GM19023 (cell line): Measurements from ENCODE around the gene NAT8L.
A peak's percentile ranks its signal among the peaks of the same experiment; 100 is the strongest.
"Not testable (repeated sequence)": the region's sequence is repeated elsewhere in the genome, so short reads cannot be mapped to it uniquely, and the experiment has no call there.

Experiments
- ATAC-seq: cut with Tn5 transposase; IDR thresholded peaks from one replicate; pipeline ENCODE4 v1.9.1; 2021; ENCODE audit warnings: mild to moderate bottlenecking, moderate library complexity; ENCODE audit not compliant: unreplicated experiment

The NAT8L gene

GRCh38 chr4:2059046-2059725, at the start of gene NAT8L:
TSS of gene NAT8L (plus strand) at chr4:2059327. CDS start at chr4:2059512, 185 bp downstream.
- ATAC-seq, result no peak

GRCh38 chr4:2009651-2010233, 49.4 kb upstream of the NAT8L start:
- ATAC-seq, result no peak

GRCh38 chr4:2011583-2011982, 47.5 kb upstream of the NAT8L start:
- no peak for ATAC-seq

- no peak for ATAC-seq
Observed at GRCh38 chr4:2015008-2015407, 44.1 kb upstream of the NAT8L start.

GRCh38 chr4:2021358-2022018, 37.6 kb upstream of the NAT8L start:
- not testable (repeated sequence) for ATAC-seq

GRCh38 chr4:2024683-2025082, 34.4 kb upstream of the NAT8L start:
- no peak for ATAC-seq

- no peak for ATAC-seq
Observed at GRCh38 chr4:2025817-2026216, 33.3 kb upstream of the NAT8L start.

- not testable (repeated sequence) for ATAC-seq
Observed at GRCh38 chr4:2027120-2027519, 32.0 kb upstream of the NAT8L start.

- not testable (repeated sequence) for ATAC-seq
Observed at GRCh38 chr4:2031161-2031560, 28.0 kb upstream of the NAT8L start.

- no peak for ATAC-seq
Observed at GRCh38 chr4:2036327-2036726, 22.8 kb upstream of the NAT8L start.

- ATAC-seq, result no peak
Observed at GRCh38 chr4:2036866-2037265, 22.3 kb upstream of the NAT8L start.

- no peak for ATAC-seq
Observed at GRCh38 chr4:2040391-2041238, 18.5 kb upstream of the NAT8L start.

- ATAC-seq, result peak; percentile 53
Observed at GRCh38 chr4:2041239-2042130, 17.6 kb upstream of the NAT8L start.

GRCh38 chr4:2042204-2042946, 16.8 kb upstream of the NAT8L start:
- peak; percentile 36 for ATAC-seq

- ATAC-seq, result no peak
Observed at GRCh38 chr4:2042947-2043395, 16.2 kb upstream of the NAT8L start.

GRCh38 chr4:2043396-2044118, 15.6 kb upstream of the NAT8L start:
- no peak for ATAC-seq

- no peak for ATAC-seq
Observed at GRCh38 chr4:2044119-2044485, 15.0 kb upstream of the NAT8L start.

GRCh38 chr4:2044542-2045517, 14.3 kb upstream of the NAT8L start:
- no peak for ATAC-seq
